Activated CD8-positive, alpha-beta memory T cell treated with anti-CD3 and anti-CD28 coated beads, Interleukin-2, amount 10 ng/mL, durations not matched to agents 7 days and 5 days (primary cell): ENCODE measurements around the gene HTR6. TPM values are rescaled to one million over a fixed set of nuclear protein-coding genes. Genes with fewer than 3 reads are reported as not detected.
"Not testable (repeated sequence)": the region's sequence is repeated elsewhere in the genome, so short reads cannot be mapped to it uniquely, and the experiment has no call there.

Experiments
- ATAC-seq: fragments of 150-1000 bp; cut with Tn5 transposase; one replicate; pipeline ENCODE4 v1.10.0; 2021; ENCODE audit warnings: moderate library complexity
- CTCF ChIA-PET: fragments of 350-600 bp; sonication (Branson Sonifier 250); formaldehyde crosslinking; loops from one replicate; lab custom pipeline; 2021; ENCODE audit warnings: antibody characterized with exemption; lab: Charles Lee
- DNase-seq: peaks from one replicate; pipeline ENCODE4 v3.0.0-alpha.2; 2020
- H3K27ac Mint-ChIP-seq: one replicate; pipeline ENCODE4 v1.8.0; 2021; ENCODE audit warnings: mild to moderate bottlenecking, mixed read lengths
- H3K27me3 Mint-ChIP-seq: one replicate; pipeline ENCODE4 v1.8.0; 2021; ENCODE audit warnings: mixed read lengths
- H3K36me3 Mint-ChIP-seq: one replicate; pipeline ENCODE4 v1.8.0; 2021; ENCODE audit warnings: mild to moderate bottlenecking, mixed read lengths
- H3K4me1 Mint-ChIP-seq: one replicate; pipeline ENCODE4 v1.8.0; 2021; ENCODE audit warnings: mixed read lengths
- H3K4me3 Mint-ChIP-seq: one replicate; pipeline ENCODE4 v1.8.0; 2021; ENCODE audit warnings: mild to moderate bottlenecking, moderate library complexity, mixed read lengths
- H3K9me3 Mint-ChIP-seq: one replicate; pipeline ENCODE4 v1.8.0; 2022; ENCODE audit warnings: low read depth, mixed read lengths
- total RNA-seq, 2 experiments: library from RNA; stranded (reverse); gene quantifications; one replicate each; pipeline ENCODE4 v1.2.3, GENCODE V29; 2021

Gene HTR6
- total RNA-seq, 2 experiments from 2014 or later, result not detected

DNA sequence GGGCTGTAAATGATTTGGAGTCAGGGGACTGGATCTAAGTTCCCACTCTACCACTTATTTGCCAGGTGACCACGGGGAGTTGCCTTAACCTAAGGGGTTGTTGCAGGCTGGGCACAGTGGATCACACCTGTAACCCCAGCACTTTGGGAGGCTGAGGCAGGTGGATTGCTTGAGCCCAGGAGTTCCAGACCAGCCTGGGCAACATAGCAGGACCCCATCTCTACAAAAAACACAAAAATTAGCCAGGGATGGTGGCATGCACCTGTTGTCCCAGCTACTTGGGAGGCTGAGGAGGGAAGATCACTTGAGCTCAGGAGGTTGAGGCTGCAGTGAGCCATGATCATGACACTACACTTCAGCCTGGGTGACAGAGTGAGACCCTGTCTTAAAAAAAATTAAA, 34.5 kb upstream of the HTR6 start:
- not testable (repeated sequence) for H3K4me1 Mint-ChIP-seq, H3K4me3 Mint-ChIP-seq, H3K36me3 Mint-ChIP-seq, DNase-seq, H3K9me3 Mint-ChIP-seq, H3K27ac Mint-ChIP-seq, ATAC-seq, H3K27me3 Mint-ChIP-seq
- CTCF ChIA-PET, result interaction anchor here (1.2 to 1.6 kb wide), 2 partner anchors 11 to 17 kb away, joined by 3 to 5 read pairs; no protein-coding TSS in a partner anchor

GRCh38 chr1:19630720-19631395, 33.8 kb upstream of the HTR6 start:
- Mint-ChIP-seq H3K4me3 (no peak overlapping the region), H3K27me3 (no peaks in the 10 kb centered on the region), H3K27ac (no peak overlapping the region), H3K9me3 (no peaks in the 10 kb centered on the region), H3K4me1 (no peaks in the 10 kb centered on the region), H3K36me3 (peaks cover 6% of the 10 kb centered on the region)
- ATAC-seq, result no peak
- CTCF ChIA-PET, result interaction anchor here (1.2 to 1.6 kb wide), 2 partner anchors 10 to 18 kb away, joined by 3 to 5 read pairs; no protein-coding TSS in a partner anchor
- DNase-seq, result no peak

DNA sequence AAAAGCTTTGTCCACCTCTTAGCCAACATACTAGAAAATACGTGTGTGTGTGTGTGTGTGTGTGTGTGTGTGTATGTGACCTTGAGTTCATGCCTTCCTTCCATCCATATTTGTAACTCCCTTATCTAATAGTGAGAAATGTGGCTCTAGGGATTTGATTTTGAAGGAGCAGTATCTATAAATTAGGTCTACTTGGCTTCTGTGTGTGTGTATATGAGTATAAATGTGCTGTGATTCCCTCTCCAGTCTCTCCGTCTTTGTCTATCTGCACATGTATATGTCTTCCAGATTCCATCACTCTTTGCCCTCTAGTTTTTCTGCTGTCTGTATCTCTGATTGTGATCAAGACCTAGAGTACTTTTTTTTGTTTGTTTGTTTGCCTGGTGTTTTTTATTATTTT, 32.5 kb upstream of the HTR6 start:
- CTCF ChIA-PET, result interaction anchor here (0.6 kb wide), 1 partner anchor 255 kb away, joined by 4 read pairs; no protein-coding TSS in a partner anchor
- no peaks in the 10 kb centered on the region for H3K9me3 Mint-ChIP-seq
- ATAC-seq (no peak), DNase-seq (no peak)
- peaks cover 2% of the 10 kb centered on the region for H3K36me3 Mint-ChIP-seq
- no peaks in the 10 kb centered on the region for H3K27me3 Mint-ChIP-seq
- H3K27ac Mint-ChIP-seq, result no peak overlapping the region
- H3K4me1 Mint-ChIP-seq, result no peaks in the 10 kb centered on the region
- H3K4me3 Mint-ChIP-seq, result no peak overlapping the region

GRCh38 chr1:19633106-19633505, 31.6 kb upstream of the HTR6 start:
- no peaks in the 10 kb centered on the region for H3K9me3 Mint-ChIP-seq
- H3K4me1 Mint-ChIP-seq, result no peaks in the 10 kb centered on the region
- H3K4me3 Mint-ChIP-seq, result no peak overlapping the region
- H3K27ac Mint-ChIP-seq, result no peak overlapping the region
- peaks cover 2% of the 10 kb centered on the region for H3K36me3 Mint-ChIP-seq
- H3K27me3 Mint-ChIP-seq, result no peaks in the 10 kb centered on the region
- DNase-seq (no peak), ATAC-seq (no peak)
- CTCF ChIA-PET, result no interaction called here

- ATAC-seq, H3K4me1 Mint-ChIP-seq, H3K27me3 Mint-ChIP-seq, H3K27ac Mint-ChIP-seq, DNase-seq, H3K36me3 Mint-ChIP-seq, CTCF ChIA-PET, H3K4me3 Mint-ChIP-seq, H3K9me3 Mint-ChIP-seq: not testable (repeated sequence)
Observed at GRCh38 chr1:19635064-19635463, 29.6 kb upstream of the HTR6 start.

DNA sequence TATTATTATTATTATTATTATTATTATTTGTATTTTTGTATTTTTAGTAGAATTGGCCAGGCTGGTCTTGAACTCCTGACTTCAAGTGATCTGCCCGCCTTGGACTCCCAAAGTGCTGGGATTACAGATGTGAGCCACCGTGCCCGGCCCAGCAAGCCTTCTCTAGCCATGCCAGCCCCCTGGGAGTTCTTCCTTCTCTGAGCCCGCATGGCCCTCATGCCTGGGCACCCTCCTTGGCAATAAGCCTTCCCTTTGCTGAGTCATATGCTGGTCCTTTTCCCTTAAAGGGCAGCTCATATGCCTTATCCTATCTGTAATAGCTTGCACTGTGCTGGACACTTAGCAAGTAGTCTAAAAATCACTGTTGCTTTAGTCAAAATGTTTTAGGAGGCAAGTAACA, 29.0 kb upstream of the HTR6 start:
- Mint-ChIP-seq H3K9me3 (no peaks in the 10 kb centered on the region), H3K27ac (no peak overlapping the region), H3K4me3 (no peak overlapping the region), H3K4me1 (no peaks in the 10 kb centered on the region), H3K36me3 (no peaks in the 10 kb centered on the region), H3K27me3 (peaks cover 3% of the 10 kb centered on the region)
- DNase-seq, result no peak
- ATAC-seq, result no peak
- CTCF ChIA-PET, result no interaction called here

DNA sequence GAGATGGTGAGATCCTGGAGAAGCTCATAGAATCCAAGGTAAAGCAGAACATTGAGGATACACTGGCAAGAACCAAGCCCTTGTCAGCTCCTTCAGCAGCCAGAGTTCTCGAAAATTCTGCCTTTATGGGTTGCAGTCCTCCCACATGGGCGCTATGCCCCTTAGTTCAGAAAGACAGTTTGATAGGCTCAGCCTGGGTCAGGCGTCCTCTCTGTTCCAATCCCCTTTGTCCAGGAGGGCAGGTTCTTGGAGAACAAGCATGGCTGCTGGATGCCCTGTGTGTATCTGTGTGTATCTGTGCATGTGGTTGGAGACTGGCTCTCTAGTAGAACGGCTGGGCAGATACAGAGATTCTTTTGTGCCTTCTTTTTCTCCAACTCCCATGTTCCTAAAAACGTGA, 28.6 kb upstream of the HTR6 start:
- H3K4me1 Mint-ChIP-seq, result no peaks in the 10 kb centered on the region
- H3K27ac Mint-ChIP-seq, result no peak overlapping the region
- H3K27me3 Mint-ChIP-seq, result peaks cover 3% of the 10 kb centered on the region
- no peak for ATAC-seq
- no peak overlapping the region for H3K4me3 Mint-ChIP-seq
- CTCF ChIA-PET, result no interaction called here
- no peak for DNase-seq
- H3K9me3 Mint-ChIP-seq, result no peaks in the 10 kb centered on the region
- no peaks in the 10 kb centered on the region for H3K36me3 Mint-ChIP-seq

DNA sequence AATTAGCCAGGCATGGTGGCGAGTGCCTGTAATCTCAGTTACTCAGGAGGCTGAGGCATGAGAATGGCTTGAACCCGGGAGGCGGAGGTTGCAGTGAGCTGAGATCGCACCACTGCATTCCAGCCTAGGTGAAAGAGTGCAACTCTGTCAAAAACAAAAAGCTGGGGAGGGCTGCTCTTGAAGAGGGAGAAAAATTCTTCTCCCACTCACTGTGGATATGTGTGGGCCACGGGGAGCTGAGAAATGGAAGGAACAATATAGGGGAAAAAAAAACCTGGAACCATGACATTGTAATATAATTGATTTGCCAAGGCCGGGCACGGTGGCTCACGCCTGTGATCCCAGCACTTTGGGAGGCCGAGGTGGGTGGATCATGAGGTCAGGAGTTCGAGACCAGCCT, 27.9 kb upstream of the HTR6 start:
- H3K9me3 Mint-ChIP-seq, H3K36me3 Mint-ChIP-seq, H3K4me1 Mint-ChIP-seq, DNase-seq, H3K27ac Mint-ChIP-seq, H3K4me3 Mint-ChIP-seq, CTCF ChIA-PET, ATAC-seq, H3K27me3 Mint-ChIP-seq: not testable (repeated sequence)

GRCh38 chr1:19637606-19638005, 27.1 kb upstream of the HTR6 start:
- Mint-ChIP-seq H3K4me1 (no peaks in the 10 kb centered on the region), H3K27me3 (peaks cover 8% of the 10 kb centered on the region), H3K9me3 (no peaks in the 10 kb centered on the region), H3K36me3 (no peaks in the 10 kb centered on the region), H3K4me3 (no peak overlapping the region), H3K27ac (no peak overlapping the region)
- DNase-seq, result no peak
- CTCF ChIA-PET, result interaction anchor here (0.9 to 1.0 kb wide), 2 partner anchors 15 to 293 kb away, joined by 3 read pairs; no protein-coding TSS in a partner anchor
- no peak for ATAC-seq

DNA sequence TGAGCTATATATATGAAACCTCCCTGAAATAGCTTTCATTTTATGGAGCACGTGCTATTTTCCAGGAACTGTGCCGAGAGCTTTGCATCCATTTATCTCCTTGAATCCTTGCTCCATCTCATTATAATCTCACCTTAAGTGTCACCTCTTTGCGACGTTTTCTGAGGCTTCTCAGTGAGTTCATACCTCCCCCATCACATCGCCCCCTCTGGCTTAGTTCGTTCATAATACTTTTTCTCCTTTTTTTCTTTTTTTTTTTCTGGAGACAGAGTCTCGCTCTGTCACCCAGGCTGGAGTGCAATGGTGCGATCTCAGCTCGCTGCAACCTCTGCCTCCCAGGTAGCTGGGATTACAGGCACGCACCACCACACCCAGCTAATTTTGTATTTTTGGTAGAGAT, 25.4 kb upstream of the HTR6 start:
- not testable (repeated sequence) for H3K9me3 Mint-ChIP-seq

GRCh38 chr1:19639999-19640362, 24.7 kb upstream of the HTR6 start:
- Mint-ChIP-seq H3K9me3 (no peaks in the 10 kb centered on the region), H3K4me1 (peaks cover 10% of the 10 kb centered on the region), H3K27me3 (peaks cover 18% of the 10 kb centered on the region), H3K4me3 (no peak overlapping the region), H3K36me3 (peaks cover 2% of the 10 kb centered on the region), H3K27ac (no peak overlapping the region)
- no peak for ATAC-seq
- no peak for DNase-seq
- CTCF ChIA-PET, result interaction anchor here (1.2 to 1.7 kb wide), 2 partner anchors 14 to 20 kb away, joined by 4 to 5 read pairs; no protein-coding TSS in a partner anchor

More for the DNA sequence above, 25.4 kb upstream of the HTR6 start:
- H3K27me3 Mint-ChIP-seq, result peaks cover 18% of the 10 kb centered on the region
- H3K27ac Mint-ChIP-seq, H3K4me3 Mint-ChIP-seq, ATAC-seq, DNase-seq, CTCF ChIA-PET, H3K36me3 Mint-ChIP-seq, H3K4me1 Mint-ChIP-seq: not testable (repeated sequence)

DNA sequence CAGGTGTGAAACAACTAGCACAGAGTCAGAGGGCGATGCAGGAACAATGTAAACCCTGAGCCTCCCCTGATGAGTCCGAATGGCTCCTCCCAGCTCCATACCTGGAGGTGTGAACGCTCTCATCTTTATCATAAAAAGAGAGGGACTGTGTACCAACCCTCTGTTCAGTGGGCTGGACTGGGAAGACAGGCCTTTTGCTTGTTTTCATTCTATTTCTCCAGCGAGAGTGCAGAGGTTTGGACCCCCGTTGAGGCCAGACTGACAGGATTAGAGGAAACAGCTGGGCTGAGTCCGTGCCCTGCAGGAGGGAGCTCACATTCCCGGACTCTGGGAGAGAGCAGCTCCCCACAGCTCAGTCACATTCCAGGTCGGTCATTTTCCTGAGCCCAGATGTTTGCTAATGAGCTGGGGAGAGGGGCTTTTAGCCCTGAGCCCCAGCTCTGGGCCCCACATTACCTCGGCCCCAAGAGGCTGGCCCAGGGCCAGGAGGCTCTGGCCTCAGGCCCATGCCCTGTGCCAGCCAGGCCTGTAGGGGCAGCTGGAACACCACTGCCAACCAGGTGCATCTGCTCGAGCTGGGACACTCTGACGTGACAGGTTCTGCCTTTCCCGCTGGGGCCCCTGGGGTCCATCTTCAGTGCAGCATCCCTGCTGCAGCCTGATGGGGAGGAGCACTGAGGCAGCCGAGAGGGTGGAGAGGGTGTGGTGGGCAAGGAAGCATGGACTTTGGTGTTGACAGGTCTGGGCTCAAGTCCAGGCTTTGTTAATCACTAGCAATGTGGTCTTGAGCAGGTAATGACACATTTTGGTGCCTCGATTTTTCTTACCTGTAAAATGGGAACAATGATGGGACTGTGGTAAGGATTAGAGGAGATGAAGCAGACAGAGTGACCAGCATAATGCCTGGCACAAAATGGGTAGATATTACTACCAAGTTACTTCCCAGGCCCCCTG, 24.0 kb upstream of the HTR6 start:
- ATAC-seq, result no peak
- peaks cover 11% of the 10 kb centered on the region for H3K4me1 Mint-ChIP-seq
- no peaks in the 10 kb centered on the region for H3K9me3 Mint-ChIP-seq
- peaks cover 18% of the 10 kb centered on the region for H3K27me3 Mint-ChIP-seq
- no peak overlapping the region for H3K4me3 Mint-ChIP-seq
- H3K27ac Mint-ChIP-seq, result no peak overlapping the region
- DNase-seq, result no peak
- CTCF ChIA-PET, result interaction anchor here (1.0 to 1.8 kb wide), 5 partner anchors 10 to 247 kb away, joined by 3 to 5 read pairs (median 4); no protein-coding TSS in a partner anchor
- H3K36me3 Mint-ChIP-seq, result peaks cover 2% of the 10 kb centered on the region

DNA sequence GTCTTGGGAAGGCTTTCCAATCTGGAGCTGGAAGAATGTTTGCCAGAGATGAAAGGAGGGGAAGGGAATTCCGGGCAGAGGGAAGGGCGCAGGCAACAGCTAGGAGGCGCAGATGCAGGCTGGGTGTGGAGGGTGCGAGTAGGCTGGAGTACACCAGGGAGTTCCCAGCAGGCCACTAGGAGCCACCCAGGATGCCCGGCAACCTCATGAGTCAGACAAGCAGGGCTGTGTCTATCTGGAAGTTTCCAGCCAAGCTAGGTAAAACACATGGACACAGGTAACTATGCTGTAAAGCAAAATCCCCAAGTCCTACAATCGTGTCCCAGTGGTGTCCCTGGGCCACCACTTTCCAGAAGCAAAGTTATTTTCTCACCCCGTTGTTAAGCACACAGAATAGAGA, 21.6 kb upstream of the HTR6 start:
- ATAC-seq (no peak), DNase-seq (no peak)
- H3K36me3 Mint-ChIP-seq, result peaks cover 2% of the 10 kb centered on the region
- H3K27me3 Mint-ChIP-seq, result peaks cover 18% of the 10 kb centered on the region
- peak overlapping the region; percentile 70 for H3K27ac Mint-ChIP-seq
- CTCF ChIA-PET, result interaction anchor here (0.6 to 2.5 kb wide), 5 partner anchors 32 to 252 kb away, joined by 3 to 12 read pairs (median 4); a partner anchor contains a TSS
- H3K4me1 Mint-ChIP-seq, result peaks cover 35% of the 10 kb centered on the region
- no peaks in the 10 kb centered on the region for H3K9me3 Mint-ChIP-seq
- peak overlapping the region; percentile 73 for H3K4me3 Mint-ChIP-seq
